ENCODE data around the gene DYNC1LI1. TPM values are rescaled to one million over a fixed set of nuclear protein-coding genes. Genes with fewer than 3 reads are reported as not detected.

Gene DYNC1LI1
- polyA plus RNA-seq, 1 experiment, result 53.4 TPM

GRCh38 chr3:32511005-32511404, 59.7 kb downstream of the DYNC1LI1 start:
- ChIA-PET CTCF (interaction anchor here (0.6 to 4.6 kb wide), 11 partner anchors 21 to 183 kb away, joined by 3 to 32 read pairs (median 5); partner anchors contain the start of gene CNOT10), POLR2A (no interaction called here)
- no peaks in the 10 kb centered on the region for H3K27me3 ChIP-seq (ENCODE audit: control insufficient read depth, insufficient read depth, low read length)

GRCh38 chr3:32510075-32510724, 60.5 kb downstream of the DYNC1LI1 start:
- no peaks in the 10 kb centered on the region for H3K27me3 ChIP-seq (ENCODE audit: control insufficient read depth, insufficient read depth, low read length)
- ChIA-PET POLR2A (no interaction called here), CTCF (interaction anchor here (0.6 to 4.6 kb wide), 45 partner anchors 8 to 1331 kb away, joined by 3 to 32 read pairs (median 5); partner anchors contain the start of genes CNOT10 and DYNC1LI1)
- DNase-seq (ENCODE audit: low read depth, low spot score), result peak; percentile 32
- no peak overlapping the region for H3K4me3 ChIP-seq (ENCODE audit: low read depth, low read length)
- H3K27ac ChIP-seq (ENCODE audit: low read depth, low read length), result no peak overlapping the region
- TF ChIP-seq CTCF (IDR thresholded peaks at IDR 0.05; ENCODE audit: low read depth, low read length), result peak; percentile 81
- no peaks in the 10 kb centered on the region for H3K9me3 ChIP-seq (ENCODE audit: control insufficient read depth, insufficient read depth, low read length)

More at GRCh38 chr3:32511005-32511404, 59.7 kb downstream of the DYNC1LI1 start:
- DNase-seq (ENCODE audit: low read depth, low spot score), result no peak
- Histone ChIP-seq H3K27ac (ENCODE audit: low read depth, low read length) (no peak overlapping the region), H3K9me3 (ENCODE audit: control insufficient read depth, insufficient read depth, low read length) (no peaks in the 10 kb centered on the region), H3K4me3 (ENCODE audit: low read depth, low read length) (no peak overlapping the region)
- no peak for TF ChIP-seq CTCF (IDR thresholded peaks at IDR 0.05; ENCODE audit: low read depth, low read length)

- ChIA-PET POLR2A (no interaction called here), CTCF (interaction anchor here (2.0 to 4.6 kb wide), 6 partner anchors 10 to 161 kb away, joined by 8 to 32 read pairs (median 18); no protein-coding TSS in a partner anchor)
- Histone ChIP-seq H3K9me3 (ENCODE audit: control insufficient read depth, insufficient read depth, low read length) (no peaks in the 10 kb centered on the region), H3K27ac (ENCODE audit: low read depth, low read length) (no peak overlapping the region), H3K4me3 (ENCODE audit: low read depth, low read length) (no peak overlapping the region), H3K27me3 (ENCODE audit: control insufficient read depth, insufficient read depth, low read length) (no peaks in the 10 kb centered on the region)
- no peak for TF ChIP-seq CTCF (IDR thresholded peaks at IDR 0.05; ENCODE audit: low read depth, low read length)
- DNase-seq (ENCODE audit: low read depth, low spot score), result no peak
These were observed 61.9 kb downstream of the DYNC1LI1 start for GRCh38 chr3:32508711-32509110.

- DNase-seq (ENCODE audit: low read depth, low spot score), result no peak
- no peaks in the 10 kb centered on the region for H3K9me3 ChIP-seq (ENCODE audit: control insufficient read depth, insufficient read depth, low read length)
- H3K27me3 ChIP-seq (ENCODE audit: control insufficient read depth, insufficient read depth, low read length), result no peaks in the 10 kb centered on the region
- H3K4me3 ChIP-seq (ENCODE audit: low read depth, low read length), result no peak overlapping the region
- no peak for TF ChIP-seq CTCF (IDR thresholded peaks at IDR 0.05; ENCODE audit: low read depth, low read length)
- POLR2A ChIA-PET, result no interaction called here
- CTCF ChIA-PET, result interaction anchor here (0.5 to 2.9 kb wide), 4 partner anchors 15 to 159 kb away, joined by 3 to 8 read pairs (median 3); no protein-coding TSS in a partner anchor
- H3K27ac ChIP-seq (ENCODE audit: low read depth, low read length), result no peak overlapping the region
These were observed 64.2 kb downstream of the DYNC1LI1 start for GRCh38 chr3:32506466-32506865.

GRCh38 chr3:32502946-32503286, 67.7 kb downstream of the DYNC1LI1 start:
- Histone ChIP-seq H3K27me3 (ENCODE audit: control insufficient read depth, insufficient read depth, low read length) (no peaks in the 10 kb centered on the region), H3K9me3 (ENCODE audit: control insufficient read depth, insufficient read depth, low read length) (no peaks in the 10 kb centered on the region), H3K27ac (ENCODE audit: low read depth, low read length) (peak overlapping the region; percentile 91), H3K4me3 (ENCODE audit: low read depth, low read length) (peak overlapping the region; percentile 94)
- no peak for DNase-seq (ENCODE audit: low read depth, low spot score)
- no peak for TF ChIP-seq CTCF (IDR thresholded peaks at IDR 0.05; ENCODE audit: low read depth, low read length)
- ChIA-PET CTCF (interaction anchor here (0.7 to 1.1 kb wide), 3 partner anchors 35 to 203 kb away, joined by 3 to 6 read pairs (median 3); no protein-coding TSS in a partner anchor), POLR2A (interaction anchor here (1.1 kb wide), 1 partner anchor 67 kb away, joined by 3 read pairs; the partner anchor contains the start of gene DYNC1LI1)

All from AG04450 (cell line).